ENCODE data around the gene STRN4.

The STRN4 gene

GRCh38 chr19:46691948-46692347, 54.3 kb downstream of the STRN4 start (continued):
- no peak for TF ChIP-seq PATZ1 (CRISPR knock-in tag; IDR thresholded peaks at IDR 0.05; ENCODE audit: borderline replicate concordance)

GRCh38 chr19:46691104-46691503, 55.1 kb downstream of the STRN4 start:
- ATAC-seq: no peak
- TF ChIP-seq ISL1 (CRISPR knock-in tag; IDR thresholded peaks at IDR 0.05): no peak

GRCh38 chr19:46689358-46689757, 56.9 kb downstream of the STRN4 start:
- TF ChIP-seq RARB (CRISPR knock-in tag; IDR thresholded peaks at IDR 0.05) (no peak), POU6F1 (CRISPR knock-in tag; IDR thresholded peaks at IDR 0.05; ENCODE audit: borderline replicate concordance, low read depth) (no peak), CSRNP3 (CRISPR knock-in tag; IDR thresholded peaks at IDR 0.05) (no peak), TSHZ2 (CRISPR knock-in tag; IDR thresholded peaks at IDR 0.05) (no peak), ZNF8 (CRISPR knock-in tag; IDR thresholded peaks at IDR 0.05) (no peak), CSDC2 (CRISPR knock-in tag; IDR thresholded peaks at IDR 0.05) (no peak), ZFP3 (CRISPR knock-in tag; IDR thresholded peaks at IDR 0.05) (no peak), ZC3H10 (CRISPR knock-in tag; IDR thresholded peaks at IDR 0.05) (no peak), GLIS3 (CRISPR knock-in tag; IDR thresholded peaks at IDR 0.05) (no peak), ZNF565 (CRISPR knock-in tag; conservative IDR thresholded peaks at IDR 0.05; ENCODE audit: low read depth) (no peak)
- no peak for ATAC-seq

- no peak for ATAC-seq
- TF ChIP-seq OSR1 (CRISPR knock-in tag; IDR thresholded peaks at IDR 0.05) (no peak), TSHZ2 (CRISPR knock-in tag; IDR thresholded peaks at IDR 0.05) (no peak), ZFP3 (CRISPR knock-in tag; IDR thresholded peaks at IDR 0.05) (no peak), ZFP30 (CRISPR knock-in tag; IDR thresholded peaks at IDR 0.05) (no peak), POU6F1 (CRISPR knock-in tag; IDR thresholded peaks at IDR 0.05; ENCODE audit: borderline replicate concordance, low read depth) (no peak), TCF4 (CRISPR knock-in tag; IDR thresholded peaks at IDR 0.05; ENCODE audit: borderline replicate concordance) (no peak), SNAI2 (CRISPR knock-in tag; IDR thresholded peaks at IDR 0.05) (no peak), BACH2 (CRISPR knock-in tag; IDR thresholded peaks at IDR 0.05; ENCODE audit: borderline replicate concordance) (no peak), ISL1 (CRISPR knock-in tag; IDR thresholded peaks at IDR 0.05) (no peak), ARNTL (CRISPR knock-in tag; IDR thresholded peaks at IDR 0.05; ENCODE audit: borderline replicate concordance, low read depth) (no peak), CREB5 (CRISPR knock-in tag; IDR thresholded peaks at IDR 0.05; ENCODE audit: low read depth) (no peak), CSRNP3 (CRISPR knock-in tag; IDR thresholded peaks at IDR 0.05) (no peak), ZNF70 (CRISPR knock-in tag; IDR thresholded peaks at IDR 0.05) (no peak), CSDC2 (CRISPR knock-in tag; IDR thresholded peaks at IDR 0.05) (no peak)
Measured at GRCh38 chr19:46687438-46688145, 58.7 kb downstream of the STRN4 start.

Data from SK-N-SH treated with all-trans-retinoic acid at 6 μM for 48 hours (cell line).